ENCODE measurements around the gene CHCHD6. TPM values are rescaled to one million over a fixed set of nuclear protein-coding genes. Genes with fewer than 3 reads are reported as not detected.

Gene CHCHD6
- polyA plus RNA-seq, 1 donor = 10.8 TPM

DNA sequence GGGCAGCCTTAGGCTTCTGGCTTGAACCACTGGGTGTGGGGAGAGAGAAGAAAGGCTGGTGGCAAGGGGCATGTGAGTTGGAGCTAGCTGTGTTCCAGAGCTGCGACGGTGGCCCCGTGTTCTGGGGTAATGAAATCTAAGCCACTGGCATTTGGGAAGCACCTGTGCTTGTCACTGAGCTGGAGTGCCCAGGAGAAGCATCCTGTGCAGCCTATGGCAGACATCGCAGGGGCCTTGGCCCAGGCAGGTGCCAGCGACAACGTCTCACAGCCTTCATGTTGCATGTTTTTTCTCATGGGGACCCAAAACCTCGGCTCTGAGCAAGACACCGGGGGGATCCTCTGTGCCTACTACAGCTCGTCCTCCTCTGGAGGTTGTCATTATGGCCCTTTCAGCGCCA is 187.8 kb downstream of the CHCHD6 start:
- Histone ChIP-seq H3K9me3 (ENCODE audit: control insufficient read depth, low read depth, low read length) (no peaks in the 10 kb centered on the region), H3K4me3 (ENCODE audit: low read length) (no peak overlapping the region), H3K36me3 (ENCODE audit: control insufficient read depth, insufficient read depth, low read length) (no peaks in the 10 kb centered on the region), H3K27ac (ENCODE audit: low read length) (no peak overlapping the region), H3K4me1 (ENCODE audit: control insufficient read depth, insufficient read depth, low read length) (no peaks in the 10 kb centered on the region), H3K27me3 (ENCODE audit: control insufficient read depth, insufficient read depth, low read length) (no peaks in the 10 kb centered on the region)
- no CpG with 5 or more reads among the region's 10 CpGs for WGBS (ENCODE audit: insufficient coverage, low lambda C conversion rate)
- no peak for DNase-seq

DNA sequence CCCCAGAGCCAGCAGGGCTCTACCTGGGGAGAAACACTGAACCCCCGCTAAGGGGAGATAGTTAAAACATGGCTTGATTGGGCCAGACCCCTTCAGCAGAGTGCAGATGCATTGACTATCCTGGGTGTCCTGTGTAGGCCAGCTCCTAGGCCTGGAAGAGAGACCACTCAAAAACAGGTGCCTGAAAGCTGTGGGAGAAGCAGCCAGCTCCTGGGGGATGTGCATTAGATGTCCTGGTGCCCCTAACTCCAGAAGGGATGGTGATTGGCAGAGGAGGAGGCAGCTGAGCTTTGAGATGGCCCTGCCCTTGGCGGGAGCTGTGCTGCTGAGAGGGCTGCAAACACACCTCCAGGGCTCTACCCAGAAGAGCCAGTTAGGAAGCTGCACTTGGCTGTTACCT is 189.6 kb downstream of the CHCHD6 start:
- H3K36me3 ChIP-seq (ENCODE audit: control insufficient read depth, insufficient read depth, low read length) = no peaks in the 10 kb centered on the region
- no peaks in the 10 kb centered on the region for H3K9me3 ChIP-seq (ENCODE audit: control insufficient read depth, low read depth, low read length)
- no peak overlapping the region for H3K27ac ChIP-seq (ENCODE audit: low read length)
- WGBS (ENCODE audit: insufficient coverage, low lambda C conversion rate) = no CpG with 5 or more reads among the region's 2 CpGs
- no peaks in the 10 kb centered on the region for H3K4me1 ChIP-seq (ENCODE audit: control insufficient read depth, insufficient read depth, low read length)
- H3K27me3 ChIP-seq (ENCODE audit: control insufficient read depth, insufficient read depth, low read length) = no peaks in the 10 kb centered on the region
- DNase-seq = no peak
- no peak overlapping the region for H3K4me3 ChIP-seq (ENCODE audit: low read length)

DNA sequence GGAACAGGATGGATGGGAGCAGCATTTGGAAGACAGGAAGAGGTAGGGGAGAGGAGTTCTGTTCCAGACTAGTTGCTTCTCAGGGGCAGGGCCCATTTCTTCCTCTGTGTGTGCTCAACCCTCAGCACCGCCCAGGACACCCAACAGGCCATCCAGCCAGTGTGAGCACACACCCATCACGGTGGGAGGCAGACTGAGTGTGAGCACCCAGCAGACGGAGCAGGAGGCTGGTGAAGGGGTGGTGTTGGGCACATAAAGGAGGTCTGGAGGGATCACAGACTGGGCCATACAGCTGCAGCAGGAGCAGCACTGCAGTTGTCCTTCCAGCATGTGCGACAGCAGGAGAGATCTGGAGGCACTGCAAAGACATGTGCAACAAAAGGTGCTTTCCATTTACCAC is 190.4 kb downstream of the CHCHD6 start:
- no peak for DNase-seq
- H3K36me3 ChIP-seq (ENCODE audit: control insufficient read depth, insufficient read depth, low read length) = no peaks in the 10 kb centered on the region
- H3K9me3 ChIP-seq (ENCODE audit: control insufficient read depth, low read depth, low read length) = no peaks in the 10 kb centered on the region
- no peaks in the 10 kb centered on the region for H3K4me1 ChIP-seq (ENCODE audit: control insufficient read depth, insufficient read depth, low read length)
- H3K27me3 ChIP-seq (ENCODE audit: control insufficient read depth, insufficient read depth, low read length) = no peaks in the 10 kb centered on the region
- H3K27ac ChIP-seq (ENCODE audit: low read length) = no peak overlapping the region
- WGBS (ENCODE audit: insufficient coverage, low lambda C conversion rate) = no CpG with 5 or more reads among the region's 4 CpGs
- no peak overlapping the region for H3K4me3 ChIP-seq (ENCODE audit: low read length)

DNA sequence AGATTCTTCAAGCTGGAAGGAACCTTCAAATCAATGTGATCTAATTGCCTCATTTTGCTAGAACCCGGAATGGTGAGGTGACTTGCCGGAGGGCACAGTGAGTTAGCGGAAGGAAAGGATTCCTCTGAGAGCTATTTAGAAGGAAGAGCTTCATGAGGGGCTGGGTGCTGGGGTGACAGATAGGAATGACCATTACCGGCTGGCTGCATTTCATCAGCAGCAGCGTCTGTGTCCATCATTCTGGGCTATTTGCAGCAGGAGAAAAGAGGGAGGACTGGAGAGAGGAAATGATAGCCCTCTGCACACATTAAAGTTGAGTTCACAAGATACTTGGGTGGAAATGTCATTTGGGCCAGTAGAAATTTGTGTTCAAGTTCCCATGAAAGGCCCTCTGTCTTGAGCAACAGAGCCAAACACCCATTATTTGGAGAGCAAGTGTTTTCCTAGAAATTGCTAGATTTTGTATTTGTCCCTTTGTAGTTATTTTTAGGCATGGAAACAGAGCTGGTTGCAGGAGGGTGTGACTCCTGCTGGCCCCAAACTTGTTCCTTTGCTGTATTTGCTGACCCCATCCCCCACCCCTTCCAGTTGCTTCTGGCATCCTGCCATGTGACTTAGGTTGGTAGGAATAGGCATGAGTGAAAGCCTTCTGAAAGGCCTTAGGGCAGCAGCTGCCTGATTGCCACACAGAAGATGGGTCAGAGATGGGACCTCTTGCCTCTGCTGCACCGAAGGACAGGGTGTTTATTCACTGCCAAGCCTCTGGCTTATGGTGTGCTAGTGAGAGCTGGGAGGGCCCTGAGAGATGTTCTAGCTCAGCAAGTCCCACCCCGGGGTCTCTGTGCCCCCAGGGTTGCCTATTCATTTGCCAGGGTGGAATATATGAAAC is 191.4 kb downstream of the CHCHD6 start:
- DNase-seq = no peak
- Histone ChIP-seq H3K4me1 (ENCODE audit: control insufficient read depth, insufficient read depth, low read length) (no peaks in the 10 kb centered on the region), H3K36me3 (ENCODE audit: control insufficient read depth, insufficient read depth, low read length) (no peaks in the 10 kb centered on the region), H3K9me3 (ENCODE audit: control insufficient read depth, low read depth, low read length) (no peaks in the 10 kb centered on the region), H3K4me3 (ENCODE audit: low read length) (no peak overlapping the region), H3K27ac (ENCODE audit: low read length) (no peak overlapping the region), H3K27me3 (ENCODE audit: control insufficient read depth, insufficient read depth, low read length) (no peaks in the 10 kb centered on the region)
- no CpG with 5 or more reads among the region's 7 CpGs for WGBS (ENCODE audit: insufficient coverage, low lambda C conversion rate)

DNA sequence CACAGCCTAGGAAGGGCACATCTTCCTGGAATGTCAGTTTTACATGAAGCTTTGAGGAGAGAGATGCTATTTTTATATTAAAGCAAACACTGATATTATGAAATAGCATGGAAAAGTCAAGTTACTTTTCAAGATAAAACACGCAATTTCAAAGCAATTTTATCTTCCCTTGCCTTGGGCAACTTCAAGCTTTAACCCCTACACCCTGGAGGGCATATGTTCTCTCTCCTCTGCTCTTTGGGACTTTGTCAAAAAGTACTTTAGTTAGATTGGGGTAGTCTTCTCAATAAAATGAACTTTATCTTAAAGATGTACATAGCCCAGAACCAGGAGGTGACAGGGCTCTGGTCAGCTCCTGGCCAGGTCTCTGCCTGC is 192.0 kb downstream of the CHCHD6 start:
- Histone ChIP-seq H3K36me3 (ENCODE audit: control insufficient read depth, insufficient read depth, low read length) (no peaks in the 10 kb centered on the region), H3K27me3 (ENCODE audit: control insufficient read depth, insufficient read depth, low read length) (no peaks in the 10 kb centered on the region), H3K4me1 (ENCODE audit: control insufficient read depth, insufficient read depth, low read length) (no peaks in the 10 kb centered on the region), H3K27ac (ENCODE audit: low read length) (no peak overlapping the region), H3K9me3 (ENCODE audit: control insufficient read depth, low read depth, low read length) (no peaks in the 10 kb centered on the region), H3K4me3 (ENCODE audit: low read length) (no peak overlapping the region)
- DNase-seq = no peak
- WGBS (ENCODE audit: insufficient coverage, low lambda C conversion rate) = no CpG with 5 or more reads among the region's 1 CpG

DNA sequence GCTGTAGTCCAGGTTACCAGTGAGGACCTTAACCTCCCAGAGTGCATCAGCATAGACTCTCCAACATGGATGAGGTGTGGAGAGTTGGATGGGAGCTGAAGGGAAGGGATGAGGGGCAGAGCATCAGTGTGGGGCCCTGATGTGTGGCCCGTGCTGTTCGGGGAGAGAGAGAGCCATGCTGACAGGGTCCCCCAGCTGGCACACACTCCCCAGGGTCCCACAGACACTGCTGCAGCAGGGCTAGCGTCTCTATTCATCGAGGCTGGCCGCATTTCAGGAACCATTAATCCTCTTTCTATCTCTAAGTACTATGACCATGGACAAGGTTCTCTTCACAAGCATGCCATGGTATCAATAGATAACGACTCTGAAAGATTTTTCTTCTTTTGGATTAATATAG is 192.9 kb downstream of the CHCHD6 start:
- Histone ChIP-seq H3K36me3 (ENCODE audit: control insufficient read depth, insufficient read depth, low read length) (no peaks in the 10 kb centered on the region), H3K27ac (ENCODE audit: low read length) (no peak overlapping the region), H3K4me1 (ENCODE audit: control insufficient read depth, insufficient read depth, low read length) (no peaks in the 10 kb centered on the region), H3K9me3 (ENCODE audit: control insufficient read depth, low read depth, low read length) (no peaks in the 10 kb centered on the region), H3K4me3 (ENCODE audit: low read length) (no peak overlapping the region), H3K27me3 (ENCODE audit: control insufficient read depth, insufficient read depth, low read length) (no peaks in the 10 kb centered on the region)
- no peak for DNase-seq
- WGBS (ENCODE audit: insufficient coverage, low lambda C conversion rate) = no CpG with 5 or more reads among the region's 6 CpGs

DNA sequence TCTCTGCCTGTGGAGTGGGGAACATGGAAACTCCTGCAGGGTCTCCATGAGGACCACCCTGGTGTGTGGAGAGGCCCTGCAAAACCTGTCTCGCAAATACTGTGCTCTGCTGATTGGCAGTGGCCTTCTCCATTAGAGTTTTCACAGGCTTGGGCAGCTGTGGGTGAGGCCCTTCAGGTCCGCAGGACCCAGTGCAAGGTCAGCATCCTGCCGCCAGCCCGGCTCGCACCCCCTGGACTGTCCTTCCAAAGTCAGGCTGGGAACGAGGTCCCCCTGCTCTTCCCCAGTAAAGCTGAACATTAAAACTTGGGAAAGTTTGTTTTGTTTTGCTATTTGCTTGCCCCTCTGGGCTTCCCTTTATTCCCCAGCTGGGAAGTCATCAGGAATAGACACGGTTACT is 193.9 kb downstream of the CHCHD6 start:
- 100% methylated on average over 1 of the region's 7 CpGs for WGBS (ENCODE audit: insufficient coverage, low lambda C conversion rate)
- no peaks in the 10 kb centered on the region for H3K36me3 ChIP-seq (ENCODE audit: control insufficient read depth, insufficient read depth, low read length)
- H3K4me3 ChIP-seq (ENCODE audit: low read length) = no peak overlapping the region
- DNase-seq = no peak
- H3K27ac ChIP-seq (ENCODE audit: low read length) = no peak overlapping the region
- no peaks in the 10 kb centered on the region for H3K27me3 ChIP-seq (ENCODE audit: control insufficient read depth, insufficient read depth, low read length)
- no peaks in the 10 kb centered on the region for H3K9me3 ChIP-seq (ENCODE audit: control insufficient read depth, low read depth, low read length)
- no peaks in the 10 kb centered on the region for H3K4me1 ChIP-seq (ENCODE audit: control insufficient read depth, insufficient read depth, low read length)

DNA sequence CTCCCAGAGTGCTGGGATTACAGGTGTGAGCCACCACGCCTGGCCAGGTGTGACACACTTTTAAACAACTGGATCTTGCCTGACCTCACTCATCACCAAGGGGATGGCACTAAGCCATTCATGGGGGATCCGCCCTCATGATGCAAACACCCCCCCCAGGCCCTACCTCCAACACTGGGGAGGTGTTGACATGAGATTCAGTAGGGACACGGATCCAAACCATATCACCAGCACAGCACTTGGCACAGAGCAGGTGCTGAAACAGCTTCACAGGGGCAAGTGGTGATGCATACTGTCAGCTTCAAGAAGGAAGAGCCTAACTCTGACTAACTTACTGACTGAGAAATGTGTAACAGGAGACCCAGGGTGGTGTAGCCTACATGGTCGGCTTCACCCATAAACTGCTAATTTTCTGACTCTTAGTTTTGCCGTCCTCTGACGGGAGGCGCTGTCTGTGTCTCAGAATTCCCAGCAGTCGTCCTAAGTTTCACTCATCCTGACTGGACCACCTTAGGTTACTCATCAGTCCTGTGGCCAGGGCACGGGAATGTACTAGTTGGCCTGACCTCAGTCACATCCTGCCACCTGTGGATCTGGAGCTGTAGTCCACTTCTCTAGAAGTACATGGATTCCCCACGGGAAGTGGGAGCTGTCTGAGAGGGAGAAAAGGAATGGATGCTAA is 197.0 kb downstream of the CHCHD6 start:
- H3K27me3 ChIP-seq (ENCODE audit: control insufficient read depth, insufficient read depth, low read length) = no peaks in the 10 kb centered on the region
- no peaks in the 10 kb centered on the region for H3K9me3 ChIP-seq (ENCODE audit: control insufficient read depth, low read depth, low read length)
- H3K4me1 ChIP-seq (ENCODE audit: control insufficient read depth, insufficient read depth, low read length) = no peaks in the 10 kb centered on the region
- H3K4me3 ChIP-seq (ENCODE audit: low read length) = no peak overlapping the region
- H3K36me3 ChIP-seq (ENCODE audit: control insufficient read depth, insufficient read depth, low read length) = no peaks in the 10 kb centered on the region
- no peak overlapping the region for H3K27ac ChIP-seq (ENCODE audit: low read length)
- no CpG with 5 or more reads among the region's 10 CpGs for WGBS (ENCODE audit: insufficient coverage, low lambda C conversion rate)
- no peak for DNase-seq

DNA sequence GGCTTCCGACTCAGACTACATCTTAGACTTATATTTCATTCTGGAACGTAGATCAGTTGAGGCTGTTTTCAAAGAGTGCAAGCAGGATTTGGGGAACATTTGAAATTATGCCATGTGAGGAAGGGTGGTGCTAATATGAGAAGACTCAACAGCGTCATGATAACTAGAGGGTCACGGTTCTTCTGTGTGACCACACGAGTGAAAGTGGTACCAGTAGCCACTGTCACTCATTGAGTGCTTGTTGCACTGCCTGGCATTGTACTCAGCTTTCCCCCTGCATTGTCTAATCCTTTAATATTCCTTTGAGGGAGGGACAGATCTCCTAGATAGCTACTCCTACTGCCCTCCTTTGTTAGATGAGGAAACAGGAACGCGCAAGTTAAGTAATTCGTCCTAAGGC is 197.6 kb downstream of the CHCHD6 start:
- H3K4me1 ChIP-seq (ENCODE audit: control insufficient read depth, insufficient read depth, low read length) = no peaks in the 10 kb centered on the region
- DNase-seq = no peak
- no peaks in the 10 kb centered on the region for H3K36me3 ChIP-seq (ENCODE audit: control insufficient read depth, insufficient read depth, low read length)
- H3K27me3 ChIP-seq (ENCODE audit: control insufficient read depth, insufficient read depth, low read length) = no peaks in the 10 kb centered on the region
- no peaks in the 10 kb centered on the region for H3K9me3 ChIP-seq (ENCODE audit: control insufficient read depth, low read depth, low read length)
- H3K4me3 ChIP-seq (ENCODE audit: low read length) = no peak overlapping the region
- no peak overlapping the region for H3K27ac ChIP-seq (ENCODE audit: low read length)
- WGBS (ENCODE audit: insufficient coverage, low lambda C conversion rate) = no CpG with 5 or more reads among the region's 8 CpGs

DNA sequence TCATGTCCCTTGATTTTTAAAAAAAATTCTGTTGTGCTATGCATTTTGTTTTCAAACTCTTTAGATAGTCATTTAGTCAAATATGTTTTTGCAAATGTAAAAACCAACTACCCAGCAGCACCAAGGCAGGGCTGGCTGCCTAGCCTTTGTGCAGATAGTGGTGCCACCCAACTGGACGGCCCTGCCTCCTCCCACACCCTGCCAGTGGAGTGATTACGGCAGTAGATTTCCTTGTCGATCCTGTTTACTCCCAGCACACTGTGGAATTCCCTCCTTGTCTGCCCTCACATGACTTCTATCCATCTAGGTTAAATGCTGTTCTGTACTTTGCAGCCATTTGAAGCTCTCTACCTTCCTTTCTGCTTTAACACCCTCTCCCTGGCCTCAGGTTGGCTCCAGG is 199.5 kb downstream of the CHCHD6 start:
- Histone ChIP-seq H3K4me3 (ENCODE audit: low read length) (no peak overlapping the region), H3K9me3 (ENCODE audit: control insufficient read depth, low read depth, low read length) (no peaks in the 10 kb centered on the region), H3K27me3 (ENCODE audit: control insufficient read depth, insufficient read depth, low read length) (no peaks in the 10 kb centered on the region), H3K36me3 (ENCODE audit: control insufficient read depth, insufficient read depth, low read length) (no peaks in the 10 kb centered on the region), H3K4me1 (ENCODE audit: control insufficient read depth, insufficient read depth, low read length) (no peaks in the 10 kb centered on the region), H3K27ac (ENCODE audit: low read length) (no peak overlapping the region)
- no CpG with 5 or more reads among the region's 3 CpGs for WGBS (ENCODE audit: insufficient coverage, low lambda C conversion rate)
- peak in 1 of 2 donors; percentile 24 for DNase-seq
